GM19025 (cell line): ENCODE measurements around the gene TMPRSS3.

Source experiments
- ATAC-seq: cut with Tn5 transposase; IDR thresholded peaks from one replicate; pipeline ENCODE4 v1.9.1; 2021; ENCODE audit warnings: mild to moderate bottlenecking, low read depth, moderate library complexity; ENCODE audit not compliant: unreplicated experiment

The TMPRSS3 gene

GRCh38 chr21:42429021-42429420 lies 33.2 kb upstream of the TMPRSS3 start:
- ATAC-seq, result no peak

- ATAC-seq, result no peak
Observed at GRCh38 chr21:42427809-42428419, 32.1 kb upstream of the TMPRSS3 start.

- no peak for ATAC-seq
Observed at GRCh38 chr21:42426876-42427480, 31.1 kb upstream of the TMPRSS3 start.

GRCh38 chr21:42426424-42426823 lies 30.6 kb upstream of the TMPRSS3 start:
- ATAC-seq, result no peak

GRCh38 chr21:42425591-42425990 lies 29.7 kb upstream of the TMPRSS3 start:
- no peak for ATAC-seq

GRCh38 chr21:42424914-42425541 lies 29.2 kb upstream of the TMPRSS3 start:
- ATAC-seq, result no peak

- ATAC-seq, result no peak
Observed at GRCh38 chr21:42423685-42424084, 27.8 kb upstream of the TMPRSS3 start.

- peak; percentile 51 for ATAC-seq
Observed at GRCh38 chr21:42423197-42423675, 27.4 kb upstream of the TMPRSS3 start.

GRCh38 chr21:42421018-42421793 lies 25.4 kb upstream of the TMPRSS3 start:
- no peak for ATAC-seq

GRCh38 chr21:42419845-42420244 lies 24.0 kb upstream of the TMPRSS3 start:
- ATAC-seq, result no peak

- no peak for ATAC-seq
Observed at GRCh38 chr21:42418886-42419285, 23.0 kb upstream of the TMPRSS3 start.

- ATAC-seq, result no peak
Observed at GRCh38 chr21:42417533-42417932, 21.7 kb upstream of the TMPRSS3 start.

- ATAC-seq, result peak; percentile 72
Observed at GRCh38 chr21:42414928-42415769, 19.3 kb upstream of the TMPRSS3 start.

GRCh38 chr21:42414553-42414927 lies 18.7 kb upstream of the TMPRSS3 start:
- no peak for ATAC-seq

GRCh38 chr21:42414066-42414465 lies 18.2 kb upstream of the TMPRSS3 start:
- no peak for ATAC-seq

- no peak for ATAC-seq
Observed at GRCh38 chr21:42413500-42413899, 17.6 kb upstream of the TMPRSS3 start.

- no peak for ATAC-seq
Observed at GRCh38 chr21:42413093-42413492, 17.2 kb upstream of the TMPRSS3 start.

- ATAC-seq, result no peak
Observed at GRCh38 chr21:42412636-42412933, 16.7 kb upstream of the TMPRSS3 start.

GRCh38 chr21:42411891-42412635 lies 16.2 kb upstream of the TMPRSS3 start:
- no peak for ATAC-seq
